ENCODE data around the gene ENPP7. TPM values are rescaled to one million over a fixed set of nuclear protein-coding genes. Genes with fewer than 3 reads are reported as not detected.
"Not testable (repeated sequence)": the region's sequence is repeated elsewhere in the genome, so short reads cannot be mapped to it uniquely, and the experiment has no call there.

Gene ENPP7
- total RNA-seq, 4 donors from 2014 or later: not detected

DNA sequence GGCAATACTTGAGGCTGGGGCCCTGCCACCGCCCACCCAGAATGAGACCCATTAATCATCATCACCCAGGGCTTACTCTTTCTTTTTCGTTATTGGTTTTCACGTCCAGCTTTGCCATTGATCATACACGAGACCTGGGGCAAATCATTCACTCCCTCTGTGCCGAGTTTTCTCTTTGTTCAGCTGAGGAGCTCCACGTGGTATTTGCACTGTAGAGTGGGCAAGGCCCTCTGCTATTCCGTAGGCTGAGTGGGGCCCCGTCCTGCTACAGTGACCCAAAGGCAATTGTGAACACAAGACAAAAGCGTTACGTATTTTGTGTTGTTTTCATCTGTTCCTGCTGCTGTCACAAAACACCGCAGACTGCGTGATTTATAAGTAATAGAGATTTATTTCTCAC lies 23.6 kb downstream of the ENPP7 start:
- no peak for TF ChIP-seq POLR2A (IDR thresholded peaks at IDR 0.05)
- TF ChIP-seq, protein P1, sequence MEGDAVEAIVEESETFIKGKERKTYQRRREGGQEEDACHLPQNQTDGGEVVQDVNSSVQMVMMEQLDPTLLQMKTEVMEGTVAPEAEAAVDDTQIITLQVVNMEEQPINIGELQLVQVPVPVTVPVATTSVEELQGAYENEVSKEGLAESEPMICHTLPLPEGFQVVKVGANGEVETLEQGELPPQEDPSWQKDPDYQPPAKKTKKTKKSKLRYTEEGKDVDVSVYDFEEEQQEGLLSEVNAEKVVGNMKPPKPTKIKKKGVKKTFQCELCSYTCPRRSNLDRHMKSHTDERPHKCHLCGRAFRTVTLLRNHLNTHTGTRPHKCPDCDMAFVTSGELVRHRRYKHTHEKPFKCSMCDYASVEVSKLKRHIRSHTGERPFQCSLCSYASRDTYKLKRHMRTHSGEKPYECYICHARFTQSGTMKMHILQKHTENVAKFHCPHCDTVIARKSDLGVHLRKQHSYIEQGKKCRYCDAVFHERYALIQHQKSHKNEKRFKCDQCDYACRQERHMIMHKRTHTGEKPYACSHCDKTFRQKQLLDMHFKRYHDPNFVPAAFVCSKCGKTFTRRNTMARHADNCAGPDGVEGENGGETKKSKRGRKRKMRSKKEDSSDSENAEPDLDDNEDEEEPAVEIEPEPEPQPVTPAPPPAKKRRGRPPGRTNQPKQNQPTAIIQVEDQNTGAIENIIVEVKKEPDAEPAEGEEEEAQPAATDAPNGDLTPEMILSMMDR (IDR thresholded peaks at IDR 0.05): no peak
- WGBS, 2 donors: 78 to 79% methylated on average over 12 of the region's 12 CpGs
- intact Hi-C loops (cut with DNase I; ENCODE audit: low total_unique reads): no loop called here

DNA sequence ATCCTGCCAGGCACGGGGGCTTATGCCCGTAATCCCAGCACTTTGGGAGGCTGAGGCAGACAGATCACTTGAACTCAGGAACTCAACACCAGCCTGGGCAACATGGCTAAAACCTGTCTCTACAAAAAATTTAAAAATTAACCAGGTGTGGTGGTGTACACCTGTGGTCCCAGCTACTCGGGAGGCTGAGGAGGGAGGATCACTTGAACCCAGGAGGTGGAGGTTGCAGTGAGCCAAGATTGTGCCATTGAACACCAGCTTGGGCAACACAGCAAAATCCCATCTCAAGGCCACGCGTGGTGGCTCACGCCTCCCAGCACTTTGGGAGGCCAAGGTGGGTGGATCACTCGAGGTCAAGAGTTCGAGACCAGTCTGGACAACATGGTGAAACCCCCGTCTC lies 24.2 kb downstream of the ENPP7 start:
- 89% methylated on average over 9 of the region's 9 CpGs for WGBS, 2 donors
- H3K4me3 ChIP-seq (ENCODE audit: low read depth, poor library complexity, severe bottlenecking); DNase-seq (ENCODE audit: low spot score in 2 of 2); intact Hi-C loops (cut with DNase I; ENCODE audit: low total_unique reads): not testable (repeated sequence)

More for the DNA sequence above, 23.6 kb downstream of the ENPP7 start:
- no peak for DNase-seq (ENCODE audit: low spot score in 2 of 2)
- no peak overlapping the region for H3K4me3 ChIP-seq (ENCODE audit: low read depth, poor library complexity, severe bottlenecking)

DNA sequence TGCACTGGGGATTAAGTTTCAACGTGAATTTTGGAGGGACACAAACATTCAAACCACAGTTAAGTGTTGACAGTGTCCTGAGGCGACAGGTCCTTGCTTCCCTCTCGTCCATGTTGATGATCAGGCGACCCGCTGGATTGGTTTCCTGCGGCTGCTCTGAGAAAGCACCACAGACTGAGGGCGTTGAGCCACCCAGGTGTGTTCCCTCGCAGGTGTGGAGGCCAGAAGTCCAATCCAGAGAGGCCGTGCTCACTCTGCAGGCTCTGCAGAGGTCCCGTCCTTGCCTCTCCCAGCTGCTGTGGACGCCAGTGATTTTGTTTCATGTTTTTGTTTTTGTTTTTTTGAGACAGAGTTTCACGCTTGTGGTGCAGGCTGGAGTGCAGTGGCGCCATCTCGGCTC lies 24.8 kb downstream of the ENPP7 start:
- no peak for TF ChIP-seq POLR2A (IDR thresholded peaks at IDR 0.05)
- TF ChIP-seq, protein P1 (IDR thresholded peaks at IDR 0.05): no peak
- no peak for DNase-seq (ENCODE audit: low spot score in 2 of 2)
- intact Hi-C loops (cut with DNase I; ENCODE audit: low total_unique reads): no loop called here
- H3K4me3 ChIP-seq (ENCODE audit: low read depth, poor library complexity, severe bottlenecking): no peak overlapping the region
- 87 to 90% methylated on average over 14 of the region's 14 CpGs for WGBS, 2 donors

DNA sequence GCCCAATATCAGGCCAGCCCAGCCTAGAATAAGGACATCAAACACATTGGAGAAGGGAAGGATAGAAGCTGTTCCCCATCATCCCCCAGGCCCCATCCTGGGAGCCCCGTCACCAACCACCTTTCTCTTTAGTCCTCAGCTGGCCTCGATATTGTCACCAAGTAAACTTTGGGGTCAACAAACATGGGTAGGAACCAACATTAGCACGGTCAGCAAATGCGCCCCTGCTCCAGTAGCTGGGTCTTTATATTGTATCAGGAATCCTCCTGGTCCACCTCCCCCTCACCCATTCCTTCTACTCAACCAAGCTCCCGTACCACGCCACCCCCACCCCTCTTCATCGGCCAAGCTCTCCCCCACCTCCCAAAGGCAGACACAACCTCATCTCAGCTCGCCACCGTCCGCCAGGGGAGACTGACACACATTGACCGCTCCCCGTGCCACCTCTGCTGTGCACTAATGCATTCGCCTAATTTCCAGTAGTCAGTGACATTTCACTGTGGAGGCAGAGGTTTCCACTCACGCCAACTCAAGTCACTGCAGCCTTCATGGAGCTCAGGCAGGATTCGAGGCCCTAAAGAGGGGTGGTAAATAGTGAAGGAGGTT lies 26.5 kb downstream of the ENPP7 start:
- no peak for DNase-seq (ENCODE audit: low spot score in 2 of 2)
- intact Hi-C loops (cut with DNase I; ENCODE audit: low total_unique reads): no loop called here
- WGBS, 2 donors: 93 to 94% methylated on average over 15 of the region's 15 CpGs
- no peak overlapping the region for H3K4me3 ChIP-seq (ENCODE audit: low read depth, poor library complexity, severe bottlenecking)
- TF ChIP-seq, protein P1 (IDR thresholded peaks at IDR 0.05): no peak
- no peak for TF ChIP-seq POLR2A (IDR thresholded peaks at IDR 0.05)

DNA sequence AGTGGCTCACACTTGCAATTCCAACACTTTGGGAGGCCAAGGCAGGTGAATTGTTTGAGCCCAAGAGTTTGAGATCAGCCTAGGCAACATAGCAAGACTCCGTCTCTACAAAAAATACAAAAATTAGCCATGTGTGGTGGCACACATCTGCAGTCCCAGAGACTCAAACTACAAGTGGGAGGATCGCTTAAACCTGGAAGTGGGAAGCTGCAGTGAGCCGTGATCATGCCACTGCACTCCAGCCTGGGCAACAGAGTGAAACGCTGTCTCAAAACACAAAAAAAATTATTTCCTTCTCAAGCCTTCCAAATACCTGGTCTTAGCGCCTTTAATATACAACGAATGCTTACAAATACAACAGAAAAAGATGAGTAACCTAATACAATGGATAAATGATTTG lies 27.5 kb downstream of the ENPP7 start:
- H3K4me3 ChIP-seq (ENCODE audit: low read depth, poor library complexity, severe bottlenecking): no peak overlapping the region
- no peak for DNase-seq (ENCODE audit: low spot score in 2 of 2)
- intact Hi-C loops (cut with DNase I; ENCODE audit: low total_unique reads): no loop called here
- TF ChIP-seq, protein P1 (IDR thresholded peaks at IDR 0.05): no peak
- TF ChIP-seq POLR2A (IDR thresholded peaks at IDR 0.05): no peak
- WGBS, 2 donors: 91 to 97% methylated on average over 6 of the region's 6 CpGs

DNA sequence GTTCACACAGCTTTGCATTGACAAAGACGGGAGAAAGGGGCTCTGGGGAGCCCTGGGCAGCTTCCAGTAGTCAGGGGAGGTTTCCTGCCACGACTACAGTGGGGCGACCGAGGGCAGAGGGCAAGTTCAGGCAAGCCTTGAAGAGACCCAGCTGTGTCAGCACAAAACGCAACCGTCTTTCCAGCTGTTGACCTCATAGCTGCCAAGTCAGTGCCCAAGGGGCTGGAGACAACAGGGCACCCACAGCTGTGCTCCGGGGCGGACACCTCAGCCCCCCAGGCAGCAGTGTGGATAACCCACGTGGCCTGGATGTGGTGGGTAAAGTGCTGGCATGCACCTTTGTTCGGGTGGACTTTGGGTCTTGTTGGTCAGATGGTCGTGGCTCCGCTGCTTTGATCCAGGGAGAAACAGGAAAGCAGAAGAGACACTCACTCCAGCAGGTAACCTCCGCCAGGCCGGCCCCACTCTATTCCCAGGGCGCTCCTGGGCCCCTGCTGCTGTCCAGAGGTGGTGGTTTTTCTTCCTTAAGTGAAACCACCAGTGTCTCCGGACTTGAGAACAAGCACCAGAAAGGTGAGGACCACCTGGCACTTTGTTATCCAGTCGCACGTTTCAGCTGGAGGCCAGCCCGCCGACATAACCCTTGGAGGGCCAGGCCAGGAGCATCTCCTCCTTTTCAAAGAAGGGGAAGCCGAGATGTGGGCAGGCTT lies 29.6 kb downstream of the ENPP7 start:
- H3K4me3 ChIP-seq (ENCODE audit: low read depth, poor library complexity, severe bottlenecking): no peak overlapping the region
- intact Hi-C loops (cut with DNase I; ENCODE audit: low total_unique reads): no loop called here
- 68 to 74% methylated on average over 21 of the region's 21 CpGs for WGBS, 2 donors
- DNase-seq (ENCODE audit: low spot score in 2 of 2): no peak
- no peak for TF ChIP-seq POLR2A (IDR thresholded peaks at IDR 0.05)
- TF ChIP-seq, protein P1 (IDR thresholded peaks at IDR 0.05): no peak

All from lower leg skin (tissue), 4 donors.